Cardiac fibroblast (primary cell): ENCODE measurements around the gene NCKAP5.

Experiments used
- DNase-seq, 2 donors: peaks; one replicate each; pipeline versions ENCODE4 v3.0.0 to v3.0.0-alpha.2; 2010; ENCODE audit warnings: low read depth in 2 of 2
- H3K4me3 ChIP-seq, 2 donors: replicated peaks in 1 of 2; 1 replicate in 1 of 2; 2 replicates in 1 of 2; pipeline ENCODE4 v1.5.1; 2011; ENCODE audit warnings: low read depth in 2 of 2, low read length in 2 of 2, mild to moderate bottlenecking in 2 of 2, moderate library complexity in 1 of 2
- TF ChIP-seq, protein P1 (sequence below): IDR thresholded peaks from one replicate; pipeline ENCODE4 v1.5.1; 2011; ENCODE audit warnings: low read depth, mild to moderate bottlenecking, low read length, inconsistent platforms

The NCKAP5 gene

GRCh38 chr2:132659331-132659730 is 908.9 kb downstream of the NCKAP5 start:
- H3K4me3 ChIP-seq: no peak overlapping the region
- DNase-seq: no peak
- TF ChIP-seq, protein P1, sequence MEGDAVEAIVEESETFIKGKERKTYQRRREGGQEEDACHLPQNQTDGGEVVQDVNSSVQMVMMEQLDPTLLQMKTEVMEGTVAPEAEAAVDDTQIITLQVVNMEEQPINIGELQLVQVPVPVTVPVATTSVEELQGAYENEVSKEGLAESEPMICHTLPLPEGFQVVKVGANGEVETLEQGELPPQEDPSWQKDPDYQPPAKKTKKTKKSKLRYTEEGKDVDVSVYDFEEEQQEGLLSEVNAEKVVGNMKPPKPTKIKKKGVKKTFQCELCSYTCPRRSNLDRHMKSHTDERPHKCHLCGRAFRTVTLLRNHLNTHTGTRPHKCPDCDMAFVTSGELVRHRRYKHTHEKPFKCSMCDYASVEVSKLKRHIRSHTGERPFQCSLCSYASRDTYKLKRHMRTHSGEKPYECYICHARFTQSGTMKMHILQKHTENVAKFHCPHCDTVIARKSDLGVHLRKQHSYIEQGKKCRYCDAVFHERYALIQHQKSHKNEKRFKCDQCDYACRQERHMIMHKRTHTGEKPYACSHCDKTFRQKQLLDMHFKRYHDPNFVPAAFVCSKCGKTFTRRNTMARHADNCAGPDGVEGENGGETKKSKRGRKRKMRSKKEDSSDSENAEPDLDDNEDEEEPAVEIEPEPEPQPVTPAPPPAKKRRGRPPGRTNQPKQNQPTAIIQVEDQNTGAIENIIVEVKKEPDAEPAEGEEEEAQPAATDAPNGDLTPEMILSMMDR: no peak

GRCh38 chr2:132656266-132656975 is 911.8 kb downstream of the NCKAP5 start:
- TF ChIP-seq, protein P1: no peak
- no peak overlapping the region for H3K4me3 ChIP-seq
- DNase-seq: no peak

DNA sequence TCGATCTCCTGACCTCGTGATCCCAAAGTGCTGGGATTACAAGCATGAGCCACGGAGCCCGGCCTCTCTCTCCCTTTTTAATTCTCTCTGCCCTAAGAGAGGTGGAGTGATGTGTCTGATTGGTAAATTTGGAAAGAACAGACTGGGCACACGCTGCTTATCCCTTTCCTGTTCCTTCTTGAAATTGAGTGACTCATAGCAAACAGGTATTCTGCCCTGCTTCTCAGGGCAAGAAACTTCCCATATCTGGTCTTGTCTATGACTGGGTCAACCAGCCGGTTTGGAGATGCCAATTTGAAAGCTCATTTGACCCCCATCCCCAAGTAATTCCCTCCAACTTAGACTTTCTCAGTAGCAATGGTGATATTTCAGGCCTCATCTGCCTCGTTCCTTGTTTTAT is 913.3 kb downstream of the NCKAP5 start:
- H3K4me3 ChIP-seq: no peak overlapping the region
- no peak for DNase-seq
- TF ChIP-seq, protein P1: no peak

DNA sequence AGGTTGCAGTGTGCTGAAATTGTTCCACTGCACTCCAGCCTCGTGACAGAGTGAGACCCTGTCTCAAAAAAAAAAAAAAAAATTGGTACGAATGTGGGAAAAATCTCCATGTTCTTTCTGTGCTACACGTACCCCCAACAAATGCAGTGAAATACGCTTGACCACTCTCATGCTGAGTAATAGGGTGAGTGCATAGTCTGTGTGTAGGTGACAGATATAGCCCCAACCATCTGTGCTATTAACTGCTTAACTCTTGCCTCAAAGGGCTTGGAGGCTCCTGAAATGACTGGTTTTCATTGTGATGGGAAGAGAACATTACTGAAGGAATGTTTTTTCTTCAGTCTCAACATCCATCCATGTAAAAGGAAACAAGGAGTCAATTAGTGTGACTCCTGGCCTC is 913.9 kb downstream of the NCKAP5 start:
- TF ChIP-seq, protein P1: no peak
- DNase-seq: no peak
- H3K4me3 ChIP-seq: no peak overlapping the region

- no peak overlapping the region for H3K4me3 ChIP-seq
- TF ChIP-seq, protein P1: no peak
- no peak for DNase-seq
These were observed 915.8 kb downstream of the NCKAP5 start for GRCh38 chr2:132652474-132652873.

DNA sequence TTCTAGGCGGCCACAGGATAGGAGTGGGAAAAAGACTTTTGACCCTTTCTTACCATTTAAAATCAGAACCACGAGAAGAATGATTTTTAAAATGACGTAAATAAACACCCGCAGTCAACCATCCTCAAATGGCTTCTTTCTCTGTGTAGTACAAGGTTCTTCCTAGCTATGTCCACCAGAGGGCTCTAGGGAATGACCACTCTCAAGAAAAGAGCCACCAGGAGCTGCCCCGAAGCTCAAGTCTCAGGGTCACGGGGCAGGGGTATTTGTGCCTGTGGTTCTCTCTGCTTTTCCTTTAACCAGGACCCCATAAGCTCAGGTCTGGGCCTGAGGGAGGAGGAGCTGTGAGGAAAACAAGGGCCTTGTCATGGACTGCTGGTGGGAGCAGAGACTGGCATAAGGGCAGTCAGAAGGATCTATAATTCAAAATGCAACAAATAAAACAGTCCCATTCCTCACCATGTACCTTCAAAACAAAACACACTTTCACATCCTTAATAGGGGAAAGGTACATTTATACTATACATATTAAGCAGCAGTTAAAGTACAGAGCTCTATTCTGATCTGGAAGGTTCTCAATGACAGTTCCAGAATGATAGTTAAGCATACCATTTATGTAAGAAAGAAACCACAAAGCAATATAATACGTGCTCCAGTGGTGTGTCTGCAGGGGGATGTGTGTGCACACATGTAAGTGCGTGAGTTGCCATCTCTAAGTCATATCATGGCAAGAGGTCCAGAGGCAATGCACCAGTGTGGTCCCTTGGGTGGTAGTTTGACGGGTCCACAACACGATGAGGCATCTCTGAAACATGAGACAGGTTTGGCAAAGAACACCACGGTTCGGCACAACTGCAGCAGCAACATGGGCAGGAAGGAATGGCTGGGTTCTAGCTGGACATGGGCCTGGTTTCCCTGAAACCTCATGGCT is 916.9 kb downstream of the NCKAP5 start:
- DNase-seq: peak in 1 of 2 donors; percentile 81
- H3K4me3 ChIP-seq: no peak overlapping the region
- TF ChIP-seq, protein P1: peak; percentile 83
